ENCODE results near the gene ULBP1.

GRCh38 chr6:149977221-149977620 lies 13.5 kb downstream of the ULBP1 start:
- TF ChIP-seq, protein P1, sequence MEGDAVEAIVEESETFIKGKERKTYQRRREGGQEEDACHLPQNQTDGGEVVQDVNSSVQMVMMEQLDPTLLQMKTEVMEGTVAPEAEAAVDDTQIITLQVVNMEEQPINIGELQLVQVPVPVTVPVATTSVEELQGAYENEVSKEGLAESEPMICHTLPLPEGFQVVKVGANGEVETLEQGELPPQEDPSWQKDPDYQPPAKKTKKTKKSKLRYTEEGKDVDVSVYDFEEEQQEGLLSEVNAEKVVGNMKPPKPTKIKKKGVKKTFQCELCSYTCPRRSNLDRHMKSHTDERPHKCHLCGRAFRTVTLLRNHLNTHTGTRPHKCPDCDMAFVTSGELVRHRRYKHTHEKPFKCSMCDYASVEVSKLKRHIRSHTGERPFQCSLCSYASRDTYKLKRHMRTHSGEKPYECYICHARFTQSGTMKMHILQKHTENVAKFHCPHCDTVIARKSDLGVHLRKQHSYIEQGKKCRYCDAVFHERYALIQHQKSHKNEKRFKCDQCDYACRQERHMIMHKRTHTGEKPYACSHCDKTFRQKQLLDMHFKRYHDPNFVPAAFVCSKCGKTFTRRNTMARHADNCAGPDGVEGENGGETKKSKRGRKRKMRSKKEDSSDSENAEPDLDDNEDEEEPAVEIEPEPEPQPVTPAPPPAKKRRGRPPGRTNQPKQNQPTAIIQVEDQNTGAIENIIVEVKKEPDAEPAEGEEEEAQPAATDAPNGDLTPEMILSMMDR (IDR thresholded peaks at IDR 0.05; ENCODE audit: poor library complexity) = no peak
- TF ChIP-seq EZH2 (IDR thresholded peaks at IDR 0.05; ENCODE audit: borderline replicate concordance) = no peak

Data from hepatocyte (in vitro differentiated cells).